Hepatocyte (in vitro differentiated cells): ENCODE measurements around the gene HINFP. TPM values are rescaled to one million over a fixed set of nuclear protein-coding genes. Genes with fewer than 3 reads are reported as not detected.

Source experiments
- DNase-seq: peaks from one replicate; pipeline ENCODE4 v3.0.0-alpha.2; 2016; ENCODE audit warnings: low spot score
- H2AFZ ChIP-seq: fragments of 200-600 bp; sonication (generic); 2 replicates; pipeline ENCODE4 v1.6.0; 2016; ENCODE audit warnings: antibody characterized with exemption, mild to moderate bottlenecking
- H3K27ac ChIP-seq: fragments of 200-600 bp; sonication (generic); 2 replicates; pipeline ENCODE4 v1.5.1; 2016; ENCODE audit warnings: mild to moderate bottlenecking
- H3K27me3 ChIP-seq: fragments of 200-600 bp; sonication (generic); 2 replicates; pipeline ENCODE4 v1.6.1; 2016
- H3K36me3 ChIP-seq: fragments of 200-600 bp; sonication (generic); replicated peaks from 2 replicates; pipeline ENCODE4 v1.5.1; 2016; ENCODE audit warnings: low read depth; ENCODE audit not compliant: insufficient read depth
- H3K4me1 ChIP-seq: fragments of 200-600 bp; sonication (generic); 2 replicates; pipeline ENCODE4 v1.5.1; 2016; ENCODE audit warnings: mild to moderate bottlenecking, moderate library complexity; ENCODE audit not compliant: insufficient read depth
- H3K4me2 ChIP-seq: fragments of 200-600 bp; sonication (generic); 2 replicates; pipeline ENCODE4 v1.6.0; 2016
- H3K4me3 ChIP-seq: fragments of 200-600 bp; sonication (generic); 2 replicates; pipeline ENCODE4 v1.5.1; 2016; ENCODE audit warnings: mild to moderate bottlenecking
- H3K79me2 ChIP-seq: fragments of 200-600 bp; sonication (generic); 2 replicates; pipeline ENCODE4 v1.6.0; 2017; ENCODE audit warnings: mild to moderate bottlenecking
- H3K9me2 ChIP-seq: fragments of 200-600 bp; sonication (generic); replicated peaks from 2 replicates; pipeline ENCODE4 v1.6.0; 2017; ENCODE audit warnings: mild to moderate bottlenecking; ENCODE audit not compliant: insufficient read depth
- H3K9me3 ChIP-seq: fragments of 200-600 bp; sonication (generic); 2 replicates; pipeline ENCODE4 v1.5.1; 2016; ENCODE audit warnings: low read depth, mild to moderate bottlenecking
- H4K20me1 ChIP-seq: fragments of 200-600 bp; sonication (generic); 2 replicates; pipeline ENCODE4 v1.6.0; 2016; ENCODE audit warnings: mild to moderate bottlenecking; ENCODE audit not compliant: insufficient read depth, poor library complexity, severe bottlenecking
- CTCF ChIP-seq: fragments of 200-600 bp; sonication (generic); IDR thresholded peaks from 2 replicates; pipeline ENCODE4 v1.5.1; 2016; ENCODE audit warnings: antibody characterized with exemption, mild to moderate bottlenecking; ENCODE audit not compliant: poor library complexity
- EZH2 ChIP-seq: fragments of 200-600 bp; sonication (generic); IDR thresholded peaks from 2 replicates; pipeline ENCODE4 v1.6.1; 2016; ENCODE audit warnings: antibody characterized with exemption, mild to moderate bottlenecking, borderline replicate concordance
- EZH2phosphoT487 ChIP-seq: fragments of 200-600 bp; sonication (generic); IDR thresholded peaks from one replicate; pipeline ENCODE4 v1.6.1; 2018; ENCODE audit warnings: antibody characterized with exemption, mild to moderate bottlenecking, low read depth, moderate library complexity; ENCODE audit not compliant: unreplicated experiment, severe bottlenecking
- WGBS: methylation state at CpG from one replicate; pipeline ENCODE4 v1.1.6; 2016; ENCODE audit warnings: low lambda C conversion rate; ENCODE audit errors: missing lambda C conversion rate; 5-methylcytosine and 5-hydroxymethylcytosine counted together
- polyA plus RNA-seq: library from polyadenylated mRNA; unstranded; fragments of >200 nt; fragmentation: Nextera tagmentation; extraction: Ambion mirVana; gene quantifications from 2 replicates; pipeline ENCODE4 v1.2.1, GENCODE V29; 2016
- total RNA-seq: library from RNA; depleted of rRNA; stranded (reverse); fragments of >200 nt; gene quantifications from 2 replicates; pipeline ENCODE4 v1.2.3, GENCODE V29; 2014

Gene HINFP
- total and polyA plus RNA-seq, 2 experiments from 2014 or later = 19.8 to 25.3 TPM

- Histone ChIP-seq H3K4me3 (peak overlapping the region; percentile 25), H2AFZ (peak overlapping the region; percentile 66), H3K36me3 (no peaks in the 10 kb centered on the region), H3K9me3 (no peaks in the 10 kb centered on the region), H3K4me1 (peaks cover 7% of the 10 kb centered on the region), H3K4me2 (peak overlapping the region; percentile 73), H4K20me1 (peaks cover 5% of the 10 kb centered on the region), H3K27me3 (no peaks in the 10 kb centered on the region), H3K27ac (peak overlapping the region; percentile 66), H3K79me2 (peaks cover 34% of the 10 kb centered on the region), H3K9me2 (no peaks in the 10 kb centered on the region)
- TF ChIP-seq CTCF = no peak
- no peak for TF ChIP-seq EZH2
- TF ChIP-seq EZH2phosphoT487 = no peak
- peak; percentile 36 for DNase-seq
- WGBS = 39% methylated on average over 5 of the region's 5 CpGs
These were observed 757 bp upstream of the HINFP start for GRCh38 chr11:119120639-119121007.

GRCh38 chr11:119121811-119122124 lies 388 bp downstream of the HINFP start:
- peak overlapping the region; percentile 31 for H3K4me3 ChIP-seq
- no peaks in the 10 kb centered on the region for H3K9me2 ChIP-seq
- 2% methylated on average over 20 of the region's 20 CpGs for WGBS
- no peaks in the 10 kb centered on the region for H3K9me3 ChIP-seq
- H3K79me2 ChIP-seq = peaks cover 34% of the 10 kb centered on the region
- peak overlapping the region; percentile 34 for H2AFZ ChIP-seq
- no peaks in the 10 kb centered on the region for H3K36me3 ChIP-seq
- no peak for DNase-seq
- peaks cover 7% of the 10 kb centered on the region for H3K4me1 ChIP-seq
- no peaks in the 10 kb centered on the region for H3K27me3 ChIP-seq
- TF ChIP-seq CTCF (no peak), EZH2 (no peak), EZH2phosphoT487 (no peak)
- peaks cover 5% of the 10 kb centered on the region for H4K20me1 ChIP-seq
- peak overlapping the region; percentile 87 for H3K4me2 ChIP-seq
- peak overlapping the region; percentile 33 for H3K27ac ChIP-seq

GRCh38 chr11:119125821-119126220 lies 4.4 kb downstream of the HINFP start:
- Histone ChIP-seq H3K4me2 (peak overlapping the region; percentile 1), H3K27me3 (no peaks in the 10 kb centered on the region), H3K36me3 (no peaks in the 10 kb centered on the region), H3K9me3 (no peaks in the 10 kb centered on the region), H3K4me1 (peaks cover 7% of the 10 kb centered on the region), H4K20me1 (peaks cover 5% of the 10 kb centered on the region), H3K4me3 (no peak overlapping the region), H2AFZ (no peak overlapping the region), H3K27ac (peak overlapping the region; percentile 76), H3K79me2 (peaks cover 39% of the 10 kb centered on the region), H3K9me2 (no peaks in the 10 kb centered on the region)
- no peak for DNase-seq
- TF ChIP-seq EZH2phosphoT487 (no peak), CTCF (no peak), EZH2 (no peak)
- 82% methylated on average over 6 of the region's 6 CpGs for WGBS

- no peak overlapping the region for H3K4me2 ChIP-seq
- H3K9me2 ChIP-seq = no peaks in the 10 kb centered on the region
- peak overlapping the region; percentile 76 for H3K27ac ChIP-seq
- DNase-seq = no peak
- H3K4me3 ChIP-seq = no peak overlapping the region
- no peak overlapping the region for H2AFZ ChIP-seq
- H3K36me3 ChIP-seq = no peaks in the 10 kb centered on the region
- H3K27me3 ChIP-seq = no peaks in the 10 kb centered on the region
- H4K20me1 ChIP-seq = peaks cover 5% of the 10 kb centered on the region
- peaks cover 38% of the 10 kb centered on the region for H3K79me2 ChIP-seq
- TF ChIP-seq EZH2phosphoT487 (no peak), EZH2 (no peak), CTCF (no peak)
- no peaks in the 10 kb centered on the region for H3K9me3 ChIP-seq
- WGBS = 85% methylated on average over 5 of the region's 5 CpGs
- H3K4me1 ChIP-seq = peaks cover 7% of the 10 kb centered on the region
These were observed 5.4 kb downstream of the HINFP start for GRCh38 chr11:119126675-119127268.
